Measurements from ENCODE around the gene LIMD2. TPM values are rescaled to one million over a fixed set of nuclear protein-coding genes. Genes with fewer than 3 reads are reported as not detected.

The LIMD2 gene
- total and polyA plus RNA-seq, 2 of the 8 experiments (the other 6 are each of a cell fraction or from before 2014, with no cell fraction given), result 72.0 to 77.2 TPM

DNA sequence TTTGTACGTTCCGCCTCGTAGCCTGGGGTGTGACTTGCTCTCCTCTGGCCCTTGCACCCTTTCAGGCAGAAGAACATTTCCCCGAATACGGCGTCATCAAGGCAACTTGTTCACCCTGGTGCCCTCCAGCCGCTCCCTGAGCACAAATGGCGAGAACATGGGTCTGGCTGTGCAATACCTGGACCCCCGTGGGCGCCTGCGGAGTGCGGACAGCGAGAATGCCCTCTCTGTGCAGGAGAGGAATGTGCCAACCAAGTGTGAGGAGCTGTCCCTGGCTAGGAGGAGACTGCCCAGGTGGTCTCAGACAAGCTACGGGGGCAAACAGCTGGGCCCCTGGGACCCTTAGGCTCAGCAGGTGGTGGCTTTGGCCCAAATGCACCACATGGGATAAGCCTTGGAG lies 10.4 kb downstream of the LIMD2 start (continued):
- TF ChIP-seq, protein P1, sequence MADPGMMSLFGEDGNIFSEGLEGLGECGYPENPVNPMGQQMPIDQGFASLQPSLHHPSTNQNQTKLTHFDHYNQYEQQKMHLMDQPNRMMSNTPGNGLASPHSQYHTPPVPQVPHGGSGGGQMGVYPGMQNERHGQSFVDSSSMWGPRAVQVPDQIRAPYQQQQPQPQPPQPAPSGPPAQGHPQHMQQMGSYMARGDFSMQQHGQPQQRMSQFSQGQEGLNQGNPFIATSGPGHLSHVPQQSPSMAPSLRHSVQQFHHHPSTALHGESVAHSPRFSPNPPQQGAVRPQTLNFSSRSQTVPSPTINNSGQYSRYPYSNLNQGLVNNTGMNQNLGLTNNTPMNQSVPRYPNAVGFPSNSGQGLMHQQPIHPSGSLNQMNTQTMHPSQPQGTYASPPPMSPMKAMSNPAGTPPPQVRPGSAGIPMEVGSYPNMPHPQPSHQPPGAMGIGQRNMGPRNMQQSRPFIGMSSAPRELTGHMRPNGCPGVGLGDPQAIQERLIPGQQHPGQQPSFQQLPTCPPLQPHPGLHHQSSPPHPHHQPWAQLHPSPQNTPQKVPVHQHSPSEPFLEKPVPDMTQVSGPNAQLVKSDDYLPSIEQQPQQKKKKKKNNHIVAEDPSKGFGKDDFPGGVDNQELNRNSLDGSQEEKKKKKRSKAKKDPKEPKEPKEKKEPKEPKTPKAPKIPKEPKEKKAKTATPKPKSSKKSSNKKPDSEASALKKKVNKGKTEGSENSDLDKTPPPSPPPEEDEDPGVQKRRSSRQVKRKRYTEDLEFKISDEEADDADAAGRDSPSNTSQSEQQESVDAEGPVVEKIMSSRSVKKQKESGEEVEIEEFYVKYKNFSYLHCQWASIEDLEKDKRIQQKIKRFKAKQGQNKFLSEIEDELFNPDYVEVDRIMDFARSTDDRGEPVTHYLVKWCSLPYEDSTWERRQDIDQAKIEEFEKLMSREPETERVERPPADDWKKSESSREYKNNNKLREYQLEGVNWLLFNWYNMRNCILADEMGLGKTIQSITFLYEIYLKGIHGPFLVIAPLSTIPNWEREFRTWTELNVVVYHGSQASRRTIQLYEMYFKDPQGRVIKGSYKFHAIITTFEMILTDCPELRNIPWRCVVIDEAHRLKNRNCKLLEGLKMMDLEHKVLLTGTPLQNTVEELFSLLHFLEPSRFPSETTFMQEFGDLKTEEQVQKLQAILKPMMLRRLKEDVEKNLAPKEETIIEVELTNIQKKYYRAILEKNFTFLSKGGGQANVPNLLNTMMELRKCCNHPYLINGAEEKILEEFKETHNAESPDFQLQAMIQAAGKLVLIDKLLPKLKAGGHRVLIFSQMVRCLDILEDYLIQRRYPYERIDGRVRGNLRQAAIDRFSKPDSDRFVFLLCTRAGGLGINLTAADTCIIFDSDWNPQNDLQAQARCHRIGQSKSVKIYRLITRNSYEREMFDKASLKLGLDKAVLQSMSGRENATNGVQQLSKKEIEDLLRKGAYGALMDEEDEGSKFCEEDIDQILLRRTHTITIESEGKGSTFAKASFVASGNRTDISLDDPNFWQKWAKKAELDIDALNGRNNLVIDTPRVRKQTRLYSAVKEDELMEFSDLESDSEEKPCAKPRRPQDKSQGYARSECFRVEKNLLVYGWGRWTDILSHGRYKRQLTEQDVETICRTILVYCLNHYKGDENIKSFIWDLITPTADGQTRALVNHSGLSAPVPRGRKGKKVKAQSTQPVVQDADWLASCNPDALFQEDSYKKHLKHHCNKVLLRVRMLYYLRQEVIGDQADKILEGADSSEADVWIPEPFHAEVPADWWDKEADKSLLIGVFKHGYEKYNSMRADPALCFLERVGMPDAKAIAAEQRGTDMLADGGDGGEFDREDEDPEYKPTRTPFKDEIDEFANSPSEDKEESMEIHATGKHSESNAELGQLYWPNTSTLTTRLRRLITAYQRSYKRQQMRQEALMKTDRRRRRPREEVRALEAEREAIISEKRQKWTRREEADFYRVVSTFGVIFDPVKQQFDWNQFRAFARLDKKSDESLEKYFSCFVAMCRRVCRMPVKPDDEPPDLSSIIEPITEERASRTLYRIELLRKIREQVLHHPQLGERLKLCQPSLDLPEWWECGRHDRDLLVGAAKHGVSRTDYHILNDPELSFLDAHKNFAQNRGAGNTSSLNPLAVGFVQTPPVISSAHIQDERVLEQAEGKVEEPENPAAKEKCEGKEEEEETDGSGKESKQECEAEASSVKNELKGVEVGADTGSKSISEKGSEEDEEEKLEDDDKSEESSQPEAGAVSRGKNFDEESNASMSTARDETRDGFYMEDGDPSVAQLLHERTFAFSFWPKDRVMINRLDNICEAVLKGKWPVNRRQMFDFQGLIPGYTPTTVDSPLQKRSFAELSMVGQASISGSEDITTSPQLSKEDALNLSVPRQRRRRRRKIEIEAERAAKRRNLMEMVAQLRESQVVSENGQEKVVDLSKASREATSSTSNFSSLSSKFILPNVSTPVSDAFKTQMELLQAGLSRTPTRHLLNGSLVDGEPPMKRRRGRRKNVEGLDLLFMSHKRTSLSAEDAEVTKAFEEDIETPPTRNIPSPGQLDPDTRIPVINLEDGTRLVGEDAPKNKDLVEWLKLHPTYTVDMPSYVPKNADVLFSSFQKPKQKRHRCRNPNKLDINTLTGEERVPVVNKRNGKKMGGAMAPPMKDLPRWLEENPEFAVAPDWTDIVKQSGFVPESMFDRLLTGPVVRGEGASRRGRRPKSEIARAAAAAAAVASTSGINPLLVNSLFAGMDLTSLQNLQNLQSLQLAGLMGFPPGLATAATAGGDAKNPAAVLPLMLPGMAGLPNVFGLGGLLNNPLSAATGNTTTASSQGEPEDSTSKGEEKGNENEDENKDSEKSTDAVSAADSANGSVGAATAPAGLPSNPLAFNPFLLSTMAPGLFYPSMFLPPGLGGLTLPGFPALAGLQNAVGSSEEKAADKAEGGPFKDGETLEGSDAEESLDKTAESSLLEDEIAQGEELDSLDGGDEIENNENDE (IDR thresholded peaks at IDR 0.05; ENCODE audit: insufficient replicate concordance, low read length), result no peak
- TF ChIP-seq, protein P2, sequence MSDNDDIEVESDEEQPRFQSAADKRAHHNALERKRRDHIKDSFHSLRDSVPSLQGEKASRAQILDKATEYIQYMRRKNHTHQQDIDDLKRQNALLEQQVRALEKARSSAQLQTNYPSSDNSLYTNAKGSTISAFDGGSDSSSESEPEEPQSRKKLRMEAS (IDR thresholded peaks at IDR 0.05), result no peak
- TF ChIP-seq, protein P3, sequence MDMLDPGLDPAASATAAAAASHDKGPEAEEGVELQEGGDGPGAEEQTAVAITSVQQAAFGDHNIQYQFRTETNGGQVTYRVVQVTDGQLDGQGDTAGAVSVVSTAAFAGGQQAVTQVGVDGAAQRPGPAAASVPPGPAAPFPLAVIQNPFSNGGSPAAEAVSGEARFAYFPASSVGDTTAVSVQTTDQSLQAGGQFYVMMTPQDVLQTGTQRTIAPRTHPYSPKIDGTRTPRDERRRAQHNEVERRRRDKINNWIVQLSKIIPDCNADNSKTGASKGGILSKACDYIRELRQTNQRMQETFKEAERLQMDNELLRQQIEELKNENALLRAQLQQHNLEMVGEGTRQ (IDR thresholded peaks at IDR 0.05; ENCODE audit: low read length), result no peak
- TF ChIP-seq RAD21 (IDR thresholded peaks at IDR 0.05 in 1 of 2, conservative IDR thresholded peaks at IDR 0.05 in 1 of 2; ENCODE audit: low read depth in 2 of 2, low read length in 2 of 2), result no peak
- TF ChIP-seq CBX8 (IDR thresholded peaks at IDR 0.05; ENCODE audit: borderline replicate concordance, low read depth, low read length), result no peak
- TF ChIP-seq EGR1 (IDR thresholded peaks at IDR 0.05; ENCODE audit: borderline replicate concordance, low read depth, low read length), result no peak
